ENCODE results near the gene RBFOX2. TPM values are rescaled to one million over a fixed set of nuclear protein-coding genes. Genes with fewer than 3 reads are reported as not detected.

The RBFOX2 gene
- total and polyA plus RNA-seq, 2 of the 13 experiments (the other 11 are each of a cell fraction or from before 2014, with no cell fraction given), result 37.3 to 40.4 TPM

GRCh38 chr22:36067235-36067558 is 38.6 kb upstream of the RBFOX2 start (continued):
- no peak for TF ChIP-seq BRD4 (CRISPR knock-in tag; IDR thresholded peaks at IDR 0.05)
- TF ChIP-seq NFRKB (IDR thresholded peaks at IDR 0.05), result no peak

GRCh38 chr22:36065775-36066544 is 37.3 kb upstream of the RBFOX2 start:
- ATAC-seq (peak; percentile 90), DNase-seq (ENCODE audit: low spot score) (peak; percentile 85), FAIRE-seq (peak; percentile 52)
- no peaks in the 10 kb centered on the region for H3K9me3 ChIP-seq (ENCODE audit: low read length)
- 2% methylated on average over 14 of the region's 54 CpGs for WGBS (ENCODE audit: low lambda C conversion rate)
- H3K9ac ChIP-seq (ENCODE audit: insufficient read depth, low read depth, low read length), result peak overlapping the region; percentile 71
- H3K4me2 ChIP-seq (ENCODE audit: low read depth, low read length), result peak overlapping the region; percentile 89
- H3K4me3 ChIP-seq (replicated peaks in 1 of 3; ENCODE audit: insufficient read depth in 1 of 3, low read depth in 2 of 3, low read length in 3 of 3), result peak overlapping the region; percentile 46 to 75 (median 61)
- no peaks in the 10 kb centered on the region for H4K20me1 ChIP-seq (ENCODE audit: insufficient read depth, low read length)
- ChIA-PET CTCF (ENCODE audit: low intra/inter-chr PET ratio, low total read pairs) (interaction anchor here (0.6 to 3.0 kb wide), 11 partner anchors 23 to 439 kb away, joined by 3 to 32 read pairs (median 4); no protein-coding TSS in a partner anchor), POLR2A (interaction anchor here (0.8 to 2.3 kb wide), 9 partner anchors 14 to 186 kb away, joined by 3 to 20 read pairs (median 7); partner anchors contain the start of gene RBFOX2)
- in situ Hi-C loops (cut with HindIII; ENCODE audit: extremely low pct_ligation_motif_present, low pct_unique_long_range_greater_than_20kb), result loop anchor here (5.0 kb wide), 1 partner anchor 134 kb away; no protein-coding TSS in a partner anchor
- peak overlapping the region; percentile 48 for H3K27ac ChIP-seq (ENCODE audit: extremely low read length, insufficient read depth, low read length)
- H3K36me3 ChIP-seq (replicated peaks in 1 of 2; ENCODE audit: control insufficient read depth in 1 of 2, insufficient read depth in 2 of 2, low read length in 2 of 2), result no peaks in the 10 kb centered on the region
- no TSS peak for BruUV-seq (replicated peaks)
- H2AFZ ChIP-seq (ENCODE audit: low read length), result peak overlapping the region; percentile 94
- peaks cover 15% of the 10 kb centered on the region for H3K4me1 ChIP-seq (ENCODE audit: insufficient read depth, low read length)
- intact Hi-C loops (cut with micrococcal nuclease; ENCODE audit: unreplicated experiment), result loop anchor here (1.0 to 5.0 kb wide), 3 partner anchors 34 to 135 kb away; no protein-coding TSS in a partner anchor
- H3K79me2 ChIP-seq (ENCODE audit: insufficient read depth, low read length), result no peaks in the 10 kb centered on the region
- H3K27me3 ChIP-seq (ENCODE audit: control insufficient read depth in 1 of 2, insufficient read depth in 2 of 2, low read length in 2 of 2), result no peaks in the 10 kb centered on the region
- TF ChIP-seq AGO1 (IDR thresholded peaks at IDR 0.05; ENCODE audit: low read depth, low read length, poor library complexity, severe bottlenecking), result peak; percentile 53
- no peak for TF ChIP-seq PRDM15 (CRISPR knock-in tag; IDR thresholded peaks at IDR 0.05)
- peak; percentile 24; the same call in 1 of the 2 replicates for TF ChIP-seq DMAP1 (CRISPR knock-in tag; IDR thresholded peaks at IDR 0.05)
- no peak for TF ChIP-seq ZNF276 (CRISPR knock-in tag; IDR thresholded peaks at IDR 0.05; ENCODE audit: low read depth)
- TF ChIP-seq NFKB2 (CRISPR knock-in tag; IDR thresholded peaks at IDR 0.05; ENCODE audit: borderline replicate concordance), result peak; percentile 66; the same call in 1 of the 2 replicates
- TF ChIP-seq FOXM1 (CRISPR knock-in tag; IDR thresholded peaks at IDR 0.05), result no peak
- TF ChIP-seq ZNF878 (CRISPR knock-in tag; IDR thresholded peaks at IDR 0.05), result 0 out of 2 replicates have a peak, but pooled peaks have one; percentile 40
- TF ChIP-seq ZNF619 (CRISPR knock-in tag; IDR thresholded peaks at IDR 0.05), result peak; percentile 14; the same call in 1 of the 2 replicates
- TF ChIP-seq ZNF232 (CRISPR knock-in tag; IDR thresholded peaks at IDR 0.05; ENCODE audit: borderline replicate concordance), result peak; percentile 1; the same call in 1 of the 2 replicates
- TF ChIP-seq USF2 (IDR thresholded peaks at IDR 0.05; ENCODE audit: low read depth, low read length), result peak; percentile 96
- TF ChIP-seq USF2 (CRISPR knock-in tag; IDR thresholded peaks at IDR 0.05; ENCODE audit: borderline replicate concordance), result peak; percentile 90; the same call in 1 of the 2 replicates
- TF ChIP-seq CBX5 (CRISPR knock-in tag; IDR thresholded peaks at IDR 0.05; ENCODE audit: borderline replicate concordance), result no peak
